ENCODE measurements around the gene EMC10.

GRCh38 chr19:50496189-50497021 is 20.1 kb downstream of the EMC10 start:
- no peak for TF ChIP-seq CTCF (IDR thresholded peaks at IDR 0.05; ENCODE audit: insufficient read depth, low read length)
- TF ChIP-seq POLR2AphosphoS5 (IDR thresholded peaks at IDR 0.05; ENCODE audit: low read depth), result no peak
- no peak for TF ChIP-seq REST (IDR thresholded peaks at IDR 0.05; ENCODE audit: insufficient replicate concordance, low read depth)
- TF ChIP-seq SPI1 (IDR thresholded peaks at IDR 0.05; ENCODE audit: borderline replicate concordance, low read depth), result no peak

Data from HL-60 (cell line).